Gastroesophageal sphincter (tissue), 3 donors: ENCODE data around the gene KLHL3.

Experiments used
- EP300 ChIP-seq: sonication (generic); formaldehyde crosslinking; IDR thresholded peaks from one replicate; pipeline ENCODE4 v1.6.1; 2017; ENCODE audit warnings: antibody characterized with exemption, mild to moderate bottlenecking
- POLR2A ChIP-seq, 2 donors: fragments of 450-650 bp; IDR thresholded peaks; one replicate each; pipeline ENCODE4 v1.6.1; 2017; ENCODE audit warnings: antibody characterized with exemption in 2 of 2, mild to moderate bottlenecking in 2 of 2, moderate library complexity in 1 of 2
- POLR2AphosphoS5 ChIP-seq: sonication (generic); formaldehyde crosslinking; IDR thresholded peaks from one replicate; pipeline ENCODE4 v1.6.1; 2017; ENCODE audit warnings: antibody characterized with exemption
- TF ChIP-seq, protein P1 (sequence below), 4 experiments: fragments of 200-600 bp in 2 of 4; fragments of 450-650 bp in 2 of 4; sonication (generic) in 1 of 4; IDR thresholded peaks; one replicate each; pipeline ENCODE4 v1.5.1; 2017 to 2019; ENCODE audit warnings: antibody characterized with exemption in 4 of 4, mild to moderate bottlenecking in 2 of 4, moderate library complexity in 2 of 4

DNA sequence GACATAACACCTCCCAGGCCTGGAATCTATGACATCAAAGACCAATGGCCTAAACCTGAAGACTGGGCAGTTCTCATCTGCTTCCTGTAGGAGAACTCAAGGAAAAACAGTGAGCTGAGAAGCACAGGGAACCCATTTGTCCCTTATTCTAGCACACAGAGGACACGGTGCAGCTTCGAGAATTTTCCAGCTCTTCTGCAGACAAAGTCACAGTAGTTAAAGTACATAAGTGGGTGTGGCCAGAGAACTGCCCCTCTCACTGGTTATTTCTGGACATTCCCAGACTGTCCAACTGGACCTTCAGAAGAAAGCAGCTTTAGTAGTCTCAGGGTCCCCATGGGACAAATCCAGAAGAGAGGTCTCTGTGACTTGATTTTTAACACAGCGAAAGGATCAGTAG is 114.6 kb downstream of the KLHL3 start:
- TF ChIP-seq, protein P1, sequence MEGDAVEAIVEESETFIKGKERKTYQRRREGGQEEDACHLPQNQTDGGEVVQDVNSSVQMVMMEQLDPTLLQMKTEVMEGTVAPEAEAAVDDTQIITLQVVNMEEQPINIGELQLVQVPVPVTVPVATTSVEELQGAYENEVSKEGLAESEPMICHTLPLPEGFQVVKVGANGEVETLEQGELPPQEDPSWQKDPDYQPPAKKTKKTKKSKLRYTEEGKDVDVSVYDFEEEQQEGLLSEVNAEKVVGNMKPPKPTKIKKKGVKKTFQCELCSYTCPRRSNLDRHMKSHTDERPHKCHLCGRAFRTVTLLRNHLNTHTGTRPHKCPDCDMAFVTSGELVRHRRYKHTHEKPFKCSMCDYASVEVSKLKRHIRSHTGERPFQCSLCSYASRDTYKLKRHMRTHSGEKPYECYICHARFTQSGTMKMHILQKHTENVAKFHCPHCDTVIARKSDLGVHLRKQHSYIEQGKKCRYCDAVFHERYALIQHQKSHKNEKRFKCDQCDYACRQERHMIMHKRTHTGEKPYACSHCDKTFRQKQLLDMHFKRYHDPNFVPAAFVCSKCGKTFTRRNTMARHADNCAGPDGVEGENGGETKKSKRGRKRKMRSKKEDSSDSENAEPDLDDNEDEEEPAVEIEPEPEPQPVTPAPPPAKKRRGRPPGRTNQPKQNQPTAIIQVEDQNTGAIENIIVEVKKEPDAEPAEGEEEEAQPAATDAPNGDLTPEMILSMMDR (IDR thresholded peaks at IDR 0.05): no peak
- TF ChIP-seq POLR2A (IDR thresholded peaks at IDR 0.05) (no peak), POLR2AphosphoS5 (no peak), EP300 (no peak)
